Pulmonary artery endothelial cell (primary cell): ENCODE data around the gene ATP1A2. TPM values are rescaled to one million over a fixed set of nuclear protein-coding genes. Genes with fewer than 3 reads are reported as not detected.
"Not testable (repeated sequence)": the region's sequence is repeated elsewhere in the genome, so short reads cannot be mapped to it uniquely, and the experiment has no call there.

Experiments
- DNase-seq: peaks from one replicate; pipeline ENCODE4 v3.0.0-alpha.2; 2011; ENCODE audit warnings: low read depth, low spot score
- total RNA-seq: library from RNA; depleted of rRNA; stranded (reverse); fragments of >200 nt; gene quantifications from 2 replicates; pipeline ENCODE4 v1.2.3, GENCODE V29; 2014

ATP1A2 gene
- total RNA-seq, 1 donor from 2014 or later: not detected

GRCh38 chr1:160122978-160123495 lies 7.5 kb downstream of the ATP1A2 start:
- no peak for DNase-seq

- no peak for DNase-seq
Observed at GRCh38 chr1:160123726-160124125, 8.2 kb downstream of the ATP1A2 start.

GRCh38 chr1:160124705-160125478 lies 9.3 kb downstream of the ATP1A2 start:
- DNase-seq: no peak

GRCh38 chr1:160125746-160126145 lies 10.2 kb downstream of the ATP1A2 start:
- no peak for DNase-seq

GRCh38 chr1:160126342-160126741 lies 10.8 kb downstream of the ATP1A2 start:
- not testable (repeated sequence) for DNase-seq

GRCh38 chr1:160127381-160127780 lies 11.8 kb downstream of the ATP1A2 start:
- no peak for DNase-seq

GRCh38 chr1:160127865-160128523 lies 12.4 kb downstream of the ATP1A2 start:
- no peak for DNase-seq

GRCh38 chr1:160128636-160129035 lies 13.1 kb downstream of the ATP1A2 start:
- DNase-seq: no peak

GRCh38 chr1:160129046-160129445 lies 13.5 kb downstream of the ATP1A2 start:
- DNase-seq: no peak

GRCh38 chr1:160129558-160129957 lies 14.0 kb downstream of the ATP1A2 start:
- DNase-seq: no peak

- no peak for DNase-seq
Observed at GRCh38 chr1:160129966-160130365, 14.4 kb downstream of the ATP1A2 start.

- no peak for DNase-seq
Observed at GRCh38 chr1:160130486-160130885, 14.9 kb downstream of the ATP1A2 start.

- no peak for DNase-seq
Observed at GRCh38 chr1:160130939-160131338, 15.4 kb downstream of the ATP1A2 start.

GRCh38 chr1:160131803-160132565 lies 16.4 kb downstream of the ATP1A2 start:
- no peak for DNase-seq

GRCh38 chr1:160133990-160134770 lies 18.6 kb downstream of the ATP1A2 start:
- DNase-seq: no peak

- no peak for DNase-seq
Observed at GRCh38 chr1:160134791-160135572, 19.4 kb downstream of the ATP1A2 start.

- DNase-seq: no peak
Observed at GRCh38 chr1:160136121-160136925, 20.8 kb downstream of the ATP1A2 start.

GRCh38 chr1:160136926-160137200 lies 21.3 kb downstream of the ATP1A2 start:
- DNase-seq: no peak

- no peak for DNase-seq
Observed at GRCh38 chr1:160137216-160137862, 21.8 kb downstream of the ATP1A2 start.
